ENCODE measurements around the gene CHKB.

- TF ChIP-seq POLR2A (IDR thresholded peaks at IDR 0.05) = no peak
- TF ChIP-seq CTCF (IDR thresholded peaks at IDR 0.05) = no peak
Measured at GRCh38 chr22:50573491-50574382, 8.9 kb downstream of the CHKB start.
